Adrenal gland (tissue), 12 donors: Measurements from ENCODE around the gene PSMD3. TPM values are rescaled to one million over a fixed set of nuclear protein-coding genes. Genes with fewer than 3 reads are reported as not detected.

Experiments used
- DNase-seq, 7 donors: peaks; one replicate each; pipeline ENCODE4 v3.0.0-alpha.2; 2019 to 2020
- H3K27ac ChIP-seq, 5 donors: fragments of 200-600 bp; sonication (generic) in 4 of 5; 1 replicate in 3 of 5; 2 replicates in 2 of 5; pipeline versions ENCODE4 v1.5.1 to v1.8.0; 2016 to 2020; ENCODE audit warnings: mild to moderate bottlenecking in 1 of 5
- H3K27me3 ChIP-seq: fragments of 200-600 bp; 2 replicates; pipeline ENCODE4 v1.8.0; 2021
- H3K36me3 ChIP-seq, 2 donors: fragments of 200-600 bp; replicated peaks in 1 of 2; 1 replicate in 1 of 2; 2 replicates in 1 of 2; pipeline versions ENCODE4 v1.5.1 to v1.8.0; 2018 to 2022
- H3K4me1 ChIP-seq, 2 donors: fragments of 200-600 bp; replicated peaks in 1 of 2; 1 replicate in 1 of 2; 2 replicates in 1 of 2; pipeline versions ENCODE4 v1.5.1 to v1.8.0; 2018 to 2021
- H3K4me3 ChIP-seq, 4 donors: fragments of 200-600 bp; sonication (generic) in 3 of 4; one replicate each; pipeline ENCODE4 v1.5.1; 2016 to 2018
- H3K9me3 ChIP-seq, 3 donors: fragments of 200-600 bp; sonication (generic) in 1 of 3; replicated peaks in 1 of 3; 1 replicate in 2 of 3; 2 replicates in 1 of 3; pipeline versions ENCODE4 v1.5.1 to v1.8.0; 2016 to 2021
- CTCF ChIP-seq, 6 experiments: fragments of 450-650 bp in 4 of 6; fragments of 200-600 bp in 2 of 6; sonication (generic) in 1 of 6; IDR thresholded peaks; 1 replicate in 5 of 6; 2 replicates in 1 of 6; pipeline versions ENCODE4 v1.5.1 to v1.8.0; 2016 to 2021; ENCODE audit warnings: antibody characterized with exemption in 6 of 6, mild to moderate bottlenecking in 2 of 6, moderate library complexity in 1 of 6
- POLR2A ChIP-seq, 2 donors: fragments of 450-650 bp; IDR thresholded peaks; one replicate each; pipeline ENCODE4 v1.6.1; 2017; ENCODE audit warnings: antibody characterized with exemption in 2 of 2, mild to moderate bottlenecking in 2 of 2, moderate library complexity in 1 of 2
- WGBS, 4 donors: extraction: QIAGEN DNeasy Blood & Tissue Kit in 2 of 4; methylation state at CpG; one replicate each; pipeline versions ENCODE4 v1.1.5 to v1.1.7; 2013 to 2017; 5-methylcytosine and 5-hydroxymethylcytosine counted together
- intact Hi-C, 2 donors: fragments of 100-400 bp; cut with DNase I; formaldehyde crosslinking; loops; one replicate each; pipeline versions ENCODE4 v1.14.1 to v1.15.0; 2022 to 2023
- polyA plus RNA-seq, 3 donors: library from polyadenylated mRNA; stranded (reverse); fragments of 200-250 nt in 2 of 3; fragments of 350-450 nt in 1 of 3; fragmentation: Illumina TruSeq in 1 of 3; extraction: RNeasy Lipid Tissue Mini Kit (QIAGEN cat#74804) in 1 of 3; gene quantifications; one replicate each; pipeline ENCODE4 v1.2.3, GENCODE V29; 2013 to 2014
- total RNA-seq, 9 donors: library from RNA; depleted of rRNA in 4 of 9; stranded (reverse); fragments of >200 nt in 4 of 9; fragments of 120-200 nt in 1 of 9; fragmentation: NEBNext Ultra II Directional in 1 of 9; extraction: Animal tissue kit (Norgen Biotek cat#: 25700) in 1 of 9; gene quantifications; one replicate each; pipeline versions ENCODE4 v1.1.0 to v1.2.4, GENCODE V29; 2013 to 2023
- donor health status: healthy with polysubstance abuse.
- donor health status: Bipolar disorder and iron deficiency.
- donor health status: DM: yes; HTN: yes; CAD: no.
- donor health status: DM: no; HTN: no; CAD: no.
- donor health status: DM: no; HTN: no; CAD: no.
- donor health status: DM: yes; HTN: yes; CAD: no.

The PSMD3 gene
- total and polyA plus RNA-seq, 12 donors: 42.8 to 123 (median 97.3) TPM

- Histone ChIP-seq H3K27ac (peak overlapping the region in 4 of 5 donors; percentile 13 to 91 (median 89)), H3K9me3 (no peaks in the 10 kb centered on the region), H3K36me3 (peaks cover 0 to 8% of the 10 kb centered on the region in 2 donors), H3K27me3 (no peaks in the 10 kb centered on the region), H3K4me1 (peaks cover 11 to 26% of the 10 kb centered on the region in 2 donors), H3K4me3 (peak overlapping the region in 3 of 4 donors; percentile 75 to 88 (median 76))
- intact Hi-C loops: loop anchor here in 1 of 2 donors (10.0 kb wide), 1 partner anchor 65 kb away; no protein-coding TSS in a partner anchor
- peak in 3 of 7 donors; percentile 11 to 56 (median 33) for DNase-seq
- no peak for TF ChIP-seq POLR2A (IDR thresholded peaks at IDR 0.05)
- no peak for TF ChIP-seq CTCF (IDR thresholded peaks at IDR 0.05)
- 0 to 2% (median 0%) methylated on average over 10 of the region's 10 CpGs for WGBS, 4 donors
Measured at GRCh38 chr17:39979893-39980350, 685 bp upstream of the PSMD3 start.

GRCh38 chr17:39981207-39981741, 667 bp downstream of the PSMD3 start:
- Histone ChIP-seq H3K4me1 (peaks cover 11 to 26% of the 10 kb centered on the region in 2 donors), H3K27me3 (no peaks in the 10 kb centered on the region), H3K4me3 (peak overlapping the region; percentile 63 to 88 (median 79)), H3K9me3 (no peaks in the 10 kb centered on the region), H3K36me3 (peaks cover 0 to 22% of the 10 kb centered on the region in 2 donors), H3K27ac (peak overlapping the region in 4 of 5 donors; percentile 79 to 91 (median 89))
- DNase-seq: no peak
- TF ChIP-seq CTCF (IDR thresholded peaks at IDR 0.05) (no peak), POLR2A (IDR thresholded peaks at IDR 0.05) (no peak)
- intact Hi-C loops: loop anchor here in 1 of 2 donors (10.0 kb wide), 1 partner anchor 64 kb away; no protein-coding TSS in a partner anchor
- 0 to 1% (median 1%) methylated on average over 6 to 15 of the region's 15 CpGs for WGBS, 4 donors

- intact Hi-C loops: loop anchor here in 1 of 2 donors (10.0 kb wide), 1 partner anchor 63 kb away; no protein-coding TSS in a partner anchor
- H3K4me1 ChIP-seq: peaks cover 11 to 26% of the 10 kb centered on the region in 2 donors
- no peaks in the 10 kb centered on the region for H3K27me3 ChIP-seq
- H3K27ac ChIP-seq: peak overlapping the region in 1 of 5 donors; percentile 88
- no peak for TF ChIP-seq CTCF (IDR thresholded peaks at IDR 0.05)
- TF ChIP-seq POLR2A (IDR thresholded peaks at IDR 0.05): no peak
- DNase-seq: no peak
- peak overlapping the region in 3 of 4 donors; percentile 76 to 88 (median 82) for H3K4me3 ChIP-seq
- WGBS, 4 donors: 20 to 22% (median 21%) methylated on average over 7 of the region's 7 CpGs
- peaks cover 0 to 28% of the 10 kb centered on the region in 2 donors for H3K36me3 ChIP-seq
- no peaks in the 10 kb centered on the region for H3K9me3 ChIP-seq
Measured at GRCh38 chr17:39981766-39982375, 1.3 kb downstream of the PSMD3 start.

GRCh38 chr17:39988206-39988810, 7.7 kb downstream of the PSMD3 start:
- intact Hi-C loops: loop anchor here in 1 of 2 donors (10.0 kb wide), 1 partner anchor 56 kb away; no protein-coding TSS in a partner anchor
- peaks cover 0 to 91% of the 10 kb centered on the region in 2 donors for H3K36me3 ChIP-seq
- H3K4me1 ChIP-seq: peaks cover 0 to 2% of the 10 kb centered on the region in 2 donors

More at GRCh38 chr17:39988206-39988810, 7.7 kb downstream of the PSMD3 start:
- no peak for TF ChIP-seq POLR2A (IDR thresholded peaks at IDR 0.05)
- no peak for TF ChIP-seq CTCF (IDR thresholded peaks at IDR 0.05)
- Histone ChIP-seq H3K27ac (no peak overlapping the region), H3K9me3 (no peaks in the 10 kb centered on the region), H3K4me3 (no peak overlapping the region), H3K27me3 (no peaks in the 10 kb centered on the region)
- no peak for DNase-seq
- WGBS, 4 donors: 83 to 87% (median 85%) methylated on average over 6 to 11 of the region's 11 CpGs
